Ascending aorta (tissue), 2 donors: ENCODE results near the gene COL2A1. TPM values are rescaled to one million over a fixed set of nuclear protein-coding genes. Genes with fewer than 3 reads are reported as not detected.

Experiments
- DNase-seq, 2 donors: peaks; one replicate each; pipeline ENCODE4 v3.0.0-alpha.2; 2019; ENCODE audit warnings: low spot score in 2 of 2
- H3K27ac ChIP-seq, 2 donors: fragments of 200-600 bp; sonication (generic); one replicate each; pipeline ENCODE4 v1.5.1; 2016 to 2017; ENCODE audit warnings: mild to moderate bottlenecking in 1 of 2
- H3K27me3 ChIP-seq: fragments of 200-600 bp; sonication (generic); one replicate; pipeline ENCODE4 v1.5.1; 2017
- H3K36me3 ChIP-seq, 2 donors: fragments of 200-600 bp; sonication (generic); one replicate each; pipeline ENCODE4 v1.5.1; 2016
- H3K4me1 ChIP-seq, 2 donors: fragments of 200-600 bp; sonication (generic); one replicate each; pipeline ENCODE4 v1.5.1; 2016 to 2017; ENCODE audit warnings: mild to moderate bottlenecking in 1 of 2
- H3K4me3 ChIP-seq, 2 donors: fragments of 200-600 bp; sonication (generic); one replicate each; pipeline ENCODE4 v1.5.1; 2016 to 2017; ENCODE audit warnings: mild to moderate bottlenecking in 1 of 2
- H3K9me3 ChIP-seq, 2 donors: fragments of 200-600 bp; sonication (generic); one replicate each; pipeline ENCODE4 v1.5.1; 2016
- CTCF ChIP-seq, 3 experiments: fragments of 200-600 bp in 2 of 3; fragments of 450-650 bp in 1 of 3; sonication (generic) in 2 of 3; IDR thresholded peaks; one replicate each; pipeline ENCODE4 v1.5.1; 2016 to 2019; ENCODE audit warnings: antibody characterized with exemption in 3 of 3, mild to moderate bottlenecking in 1 of 3, moderate library complexity in 1 of 3
- intact Hi-C: fragments of 100-400 bp; cut with DNase I; formaldehyde crosslinking; loops from one replicate; pipeline ENCODE4 v1.15.1; 2023
- total RNA-seq: library from RNA; depleted of rRNA; stranded (reverse); fragments of >200 nt; gene quantifications from one replicate; pipeline ENCODE4 v1.1.0, GENCODE V29; 2016

Gene COL2A1
- total RNA-seq, 1 donor from 2014 or later, result not detected

GRCh38 chr12:47938093-47938492, 66.2 kb downstream of the COL2A1 start:
- H3K4me3 ChIP-seq, result no peak overlapping the region
- H3K27me3 ChIP-seq, result no peaks in the 10 kb centered on the region
- no peak overlapping the region for H3K27ac ChIP-seq
- intact Hi-C loops, result no loop called here
- H3K36me3 ChIP-seq, result no peaks in the 10 kb centered on the region
- TF ChIP-seq CTCF (IDR thresholded peaks at IDR 0.05), result no peak
- H3K4me1 ChIP-seq, result peaks cover 0 to 4% of the 10 kb centered on the region in 2 donors
- no peak for DNase-seq
- no peaks in the 10 kb centered on the region for H3K9me3 ChIP-seq

- DNase-seq, result no peak
- TF ChIP-seq CTCF (IDR thresholded peaks at IDR 0.05), result no peak
- H3K36me3 ChIP-seq, result no peaks in the 10 kb centered on the region
- H3K4me3 ChIP-seq, result no peak overlapping the region
- H3K9me3 ChIP-seq, result no peaks in the 10 kb centered on the region
- intact Hi-C loops, result no loop called here
- no peaks in the 10 kb centered on the region for H3K27me3 ChIP-seq
- no peaks in the 10 kb centered on the region for H3K4me1 ChIP-seq
- no peak overlapping the region for H3K27ac ChIP-seq
Measured at GRCh38 chr12:47935184-47935583, 69.1 kb downstream of the COL2A1 start.

GRCh38 chr12:47931187-47931586, 73.1 kb downstream of the COL2A1 start:
- DNase-seq, result no peak
- H3K4me1 ChIP-seq, result no peaks in the 10 kb centered on the region
- no peaks in the 10 kb centered on the region for H3K27me3 ChIP-seq
- H3K9me3 ChIP-seq, result no peaks in the 10 kb centered on the region
- no peak for TF ChIP-seq CTCF (IDR thresholded peaks at IDR 0.05)
- H3K4me3 ChIP-seq, result no peak overlapping the region
- intact Hi-C loops, result no loop called here
- H3K27ac ChIP-seq, result no peak overlapping the region
- no peaks in the 10 kb centered on the region for H3K36me3 ChIP-seq

- Histone ChIP-seq H3K4me3 (no peak overlapping the region), H3K27ac (no peak overlapping the region), H3K27me3 (no peaks in the 10 kb centered on the region), H3K4me1 (no peaks in the 10 kb centered on the region), H3K9me3 (no peaks in the 10 kb centered on the region), H3K36me3 (no peaks in the 10 kb centered on the region)
- intact Hi-C loops, result no loop called here
- no peak for TF ChIP-seq CTCF (IDR thresholded peaks at IDR 0.05)
- no peak for DNase-seq
Measured at GRCh38 chr12:47930634-47931033, 73.6 kb downstream of the COL2A1 start.

GRCh38 chr12:47927346-47927745, 76.9 kb downstream of the COL2A1 start:
- Histone ChIP-seq H3K36me3 (no peaks in the 10 kb centered on the region), H3K4me3 (no peak overlapping the region), H3K4me1 (no peaks in the 10 kb centered on the region), H3K27me3 (no peaks in the 10 kb centered on the region), H3K9me3 (no peaks in the 10 kb centered on the region), H3K27ac (no peak overlapping the region)
- no peak for TF ChIP-seq CTCF (IDR thresholded peaks at IDR 0.05)
- DNase-seq, result no peak
- intact Hi-C loops, result no loop called here

Other genes starting within 250 kb of the COL2A1 start
- 165 TPM for gene RAPGEF3, start 245.6 kb downstream of the COL2A1 start, total RNA-seq
- gene SLC48A1, start 231.2 kb downstream of the COL2A1 start, total RNA-seq, result 144 TPM
- 202 TPM for gene HDAC7, start 184.6 kb downstream of the COL2A1 start, total RNA-seq
- gene VDR, start 99.5 kb downstream of the COL2A1 start, total RNA-seq, result 13.1 TPM
- gene TMEM106C, start 40.9 kb downstream of the COL2A1 start, total RNA-seq, result 120 TPM
- gene SENP1, start 101.6 kb upstream of the COL2A1 start, total RNA-seq, result 11.3 TPM
- gene PFKM, start 114.9 kb upstream of the COL2A1 start, total RNA-seq, result 19.6 TPM
- gene ASB8, start 153.0 kb upstream of the COL2A1 start, total RNA-seq, result 23.7 TPM
- 1.6 TPM for gene CCDC184, start 179.2 kb upstream of the COL2A1 start, total RNA-seq
- not detected for gene OR10AD1, start 198.8 kb upstream of the COL2A1 start, total RNA-seq